CD4-positive, alpha-beta T cell treated with Interleukin-2 at 100 ng/mL for 4 hours (primary cell): ENCODE measurements around the gene KRTAP19-7.

Experiments
- DNase-seq: peaks from one replicate; pipeline ENCODE4 v3.0.0-alpha.2; 2020; ENCODE audit warnings: low spot score

Gene KRTAP19-7

GRCh38 chr21:30561264-30561895, at the start of gene KRTAP19-7:
Gene KRTAP19-7 (minus strand): TSS chr21:30561314. CDS start chr21:30561289, 25 bp downstream.
- no peak for DNase-seq

GRCh38 chr21:30605968-30606367, 44.9 kb upstream of the KRTAP19-7 start:
- no peak for DNase-seq

GRCh38 chr21:30600787-30601186, 39.7 kb upstream of the KRTAP19-7 start, which contains the start of gene KRTAP22-1:
Gene KRTAP22-1 (plus strand): TSS chr21:30601087.
- no peak for DNase-seq

- no peak for DNase-seq
Observed at GRCh38 chr21:30598802-30599201, 37.7 kb upstream of the KRTAP19-7 start, which contains the start of gene KRTAP6-2. Gene KRTAP6-2 (minus strand): TSS chr21:30598902. CDS start chr21:30598874, 28 bp downstream.

- no peak for DNase-seq
Observed at GRCh38 chr21:30592140-30592539, 31.0 kb upstream of the KRTAP19-7 start, which contains the start of gene KRTAP6-3. Gene KRTAP6-3 (plus strand): TSS chr21:30592440. CDS start chr21:30592446, 6 bp downstream.

GRCh38 chr21:30590297-30590696, 29.2 kb upstream of the KRTAP19-7 start, which contains the start of gene KRTAP22-2:
Gene KRTAP22-2 (minus strand): TSS chr21:30590397.
- no peak for DNase-seq

- DNase-seq = no peak
Observed at GRCh38 chr21:30582870-30583269, 21.8 kb upstream of the KRTAP19-7 start.

GRCh38 chr21:30580132-30580531, 19.0 kb upstream of the KRTAP19-7 start:
- DNase-seq = no peak

- no peak for DNase-seq
Observed at GRCh38 chr21:30579346-30579745, 18.2 kb upstream of the KRTAP19-7 start.

- DNase-seq = no peak
Observed at GRCh38 chr21:30577766-30578165, 16.7 kb upstream of the KRTAP19-7 start.

- no peak for DNase-seq
Observed at GRCh38 chr21:30567617-30568016, 6.5 kb upstream of the KRTAP19-7 start.

- DNase-seq = no peak
Observed at GRCh38 chr21:30563630-30564029, 2.5 kb upstream of the KRTAP19-7 start.

GRCh38 chr21:30563072-30563471, 2.0 kb upstream of the KRTAP19-7 start:
- no peak for DNase-seq

GRCh38 chr21:30561957-30562356, 843 bp upstream of the KRTAP19-7 start:
- no peak for DNase-seq

- DNase-seq = no peak
Observed at GRCh38 chr21:30555095-30555494, 6.0 kb downstream of the KRTAP19-7 start.

GRCh38 chr21:30552782-30553181, 8.3 kb downstream of the KRTAP19-7 start:
- DNase-seq = no peak

GRCh38 chr21:30541764-30542163, 19.4 kb downstream of the KRTAP19-7 start, which contains the start of gene KRTAP19-6:
Gene KRTAP19-6 (minus strand): TSS chr21:30541864. CDS start chr21:30541833, 31 bp downstream.
- DNase-seq = no peak

- no peak for DNase-seq
Observed at GRCh38 chr21:30518876-30519275, 42.2 kb downstream of the KRTAP19-7 start.

GRCh38 chr21:30515681-30516080, 45.4 kb downstream of the KRTAP19-7 start:
- DNase-seq = no peak
